Nephron progenitor cell (in vitro differentiated cells): ENCODE data around the gene APOL1.

ENCODE experiments used
- DNase-seq: peaks from one replicate; pipeline ENCODE4 v3.0.0; 2021
- H3K27ac Mint-ChIP-seq: 2 replicates; pipeline ENCODE4 v1.8.0; 2021; ENCODE audit warnings: mild to moderate bottlenecking, moderate library complexity, mixed read lengths
- H3K27me3 Mint-ChIP-seq: 2 replicates; pipeline ENCODE4 v1.8.0; 2021; ENCODE audit warnings: mild to moderate bottlenecking, low read depth, mixed read lengths; ENCODE audit not compliant: poor library complexity
- H3K36me3 Mint-ChIP-seq: 2 replicates; pipeline ENCODE4 v1.8.0; 2021; ENCODE audit warnings: low read depth, mixed read lengths
- H3K4me1 Mint-ChIP-seq: 2 replicates; pipeline ENCODE4 v1.8.0; 2021; ENCODE audit warnings: mixed read lengths
- H3K4me3 Mint-ChIP-seq: 2 replicates; pipeline ENCODE4 v1.8.0; 2021; ENCODE audit warnings: mild to moderate bottlenecking, moderate library complexity, mixed read lengths
- H3K9me3 Mint-ChIP-seq: 2 replicates; pipeline ENCODE4 v1.8.0; 2021; ENCODE audit warnings: mild to moderate bottlenecking, moderate library complexity, mixed read lengths
- TF ChIP-seq, protein P1 (sequence below): fragments of 200-600 bp; sonication (generic); IDR thresholded peaks from 2 replicates; pipeline ENCODE4 v1.5.0; 2021; ENCODE audit warnings: antibody characterized with exemption

The APOL1 gene

DNA sequence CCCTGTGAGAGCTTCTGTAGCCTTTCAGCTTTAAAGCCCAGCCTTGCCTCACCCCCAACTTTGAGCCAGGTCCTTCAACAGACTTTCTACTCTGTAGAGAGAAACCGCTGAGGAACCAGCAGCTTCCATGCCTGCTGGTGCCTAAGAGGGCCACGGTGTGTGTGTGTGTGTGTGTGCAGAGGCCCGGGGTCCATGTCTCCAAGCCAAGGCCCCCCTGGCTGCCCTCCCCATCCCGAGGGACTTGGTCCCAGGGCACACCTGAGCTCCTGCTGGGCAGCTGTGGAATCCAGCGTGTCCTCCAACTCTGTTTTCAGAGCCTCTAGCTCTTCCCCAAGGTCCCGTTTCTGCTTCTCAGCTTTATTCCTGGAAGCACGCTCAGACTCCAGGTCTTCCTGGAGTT, 42.3 kb downstream of the APOL1 start:
- Mint-ChIP-seq H3K4me3 (no peak overlapping the region), H3K27me3 (no peaks in the 10 kb centered on the region), H3K27ac (no peak overlapping the region), H3K9me3 (peaks cover 15% of the 10 kb centered on the region), H3K36me3 (peaks cover 77% of the 10 kb centered on the region), H3K4me1 (no peaks in the 10 kb centered on the region)
- no peak for DNase-seq
- TF ChIP-seq, protein P1, sequence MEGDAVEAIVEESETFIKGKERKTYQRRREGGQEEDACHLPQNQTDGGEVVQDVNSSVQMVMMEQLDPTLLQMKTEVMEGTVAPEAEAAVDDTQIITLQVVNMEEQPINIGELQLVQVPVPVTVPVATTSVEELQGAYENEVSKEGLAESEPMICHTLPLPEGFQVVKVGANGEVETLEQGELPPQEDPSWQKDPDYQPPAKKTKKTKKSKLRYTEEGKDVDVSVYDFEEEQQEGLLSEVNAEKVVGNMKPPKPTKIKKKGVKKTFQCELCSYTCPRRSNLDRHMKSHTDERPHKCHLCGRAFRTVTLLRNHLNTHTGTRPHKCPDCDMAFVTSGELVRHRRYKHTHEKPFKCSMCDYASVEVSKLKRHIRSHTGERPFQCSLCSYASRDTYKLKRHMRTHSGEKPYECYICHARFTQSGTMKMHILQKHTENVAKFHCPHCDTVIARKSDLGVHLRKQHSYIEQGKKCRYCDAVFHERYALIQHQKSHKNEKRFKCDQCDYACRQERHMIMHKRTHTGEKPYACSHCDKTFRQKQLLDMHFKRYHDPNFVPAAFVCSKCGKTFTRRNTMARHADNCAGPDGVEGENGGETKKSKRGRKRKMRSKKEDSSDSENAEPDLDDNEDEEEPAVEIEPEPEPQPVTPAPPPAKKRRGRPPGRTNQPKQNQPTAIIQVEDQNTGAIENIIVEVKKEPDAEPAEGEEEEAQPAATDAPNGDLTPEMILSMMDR = no peak

GRCh38 chr22:36296690-36297089, 43.8 kb downstream of the APOL1 start:
- Mint-ChIP-seq H3K27me3 (no peaks in the 10 kb centered on the region), H3K27ac (no peak overlapping the region), H3K9me3 (peaks cover 9% of the 10 kb centered on the region), H3K4me3 (no peak overlapping the region), H3K4me1 (no peaks in the 10 kb centered on the region), H3K36me3 (peaks cover 76% of the 10 kb centered on the region)
- TF ChIP-seq, protein P1 = no peak
- DNase-seq = no peak

GRCh38 chr22:36297568-36297967, 44.6 kb downstream of the APOL1 start:
- TF ChIP-seq, protein P1 = no peak
- no peaks in the 10 kb centered on the region for H3K27me3 Mint-ChIP-seq
- no peak overlapping the region for H3K4me3 Mint-ChIP-seq
- H3K36me3 Mint-ChIP-seq = peaks cover 75% of the 10 kb centered on the region
- no peak for DNase-seq
- H3K4me1 Mint-ChIP-seq = no peaks in the 10 kb centered on the region
- H3K9me3 Mint-ChIP-seq = peaks cover under 1% of the 10 kb centered on the region
- H3K27ac Mint-ChIP-seq = no peak overlapping the region

DNA sequence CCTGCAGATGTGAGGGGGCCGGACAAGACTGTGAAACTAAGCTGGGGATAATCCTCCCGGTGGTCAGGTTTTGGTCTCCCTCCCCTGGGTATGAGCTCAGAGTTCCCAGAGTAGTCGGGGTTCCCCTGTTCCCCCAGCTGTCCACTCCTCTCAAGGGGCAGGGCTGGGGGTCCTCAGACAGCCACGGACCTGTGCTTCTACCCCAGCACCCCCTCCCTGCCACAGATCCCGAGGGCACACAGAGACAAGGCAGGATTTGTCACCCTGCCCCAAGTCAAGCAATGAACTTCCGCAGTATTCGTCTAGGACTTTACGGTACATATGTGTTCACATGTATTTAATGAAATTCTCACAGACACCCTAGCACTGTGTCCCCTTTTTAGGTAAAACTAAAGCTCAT, 45.2 kb downstream of the APOL1 start:
- Mint-ChIP-seq H3K27me3 (no peaks in the 10 kb centered on the region), H3K9me3 (no peaks in the 10 kb centered on the region), H3K27ac (no peak overlapping the region), H3K4me3 (no peak overlapping the region), H3K36me3 (peaks cover 73% of the 10 kb centered on the region), H3K4me1 (no peaks in the 10 kb centered on the region)
- TF ChIP-seq, protein P1 = no peak
- DNase-seq = no peak

DNA sequence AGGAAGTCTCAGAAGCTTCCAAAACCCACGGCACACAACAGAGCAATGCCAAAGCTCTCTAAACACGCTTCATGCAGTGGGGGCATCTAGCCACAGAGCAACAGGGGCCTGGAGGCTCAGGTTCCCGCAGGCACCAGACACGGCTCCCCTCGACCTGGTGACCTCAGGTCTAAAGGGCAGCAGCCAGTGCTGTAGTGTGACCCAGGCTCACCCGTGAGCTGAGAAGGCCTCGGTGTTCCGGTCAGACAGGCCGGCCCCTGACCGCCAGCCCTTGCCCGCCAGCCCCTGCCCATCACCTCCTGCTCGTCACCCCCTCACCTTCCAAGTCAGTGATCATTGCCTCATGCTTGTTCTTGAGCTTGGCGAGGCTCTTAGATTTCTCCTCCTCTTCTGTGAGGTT, 45.7 kb downstream of the APOL1 start:
- Mint-ChIP-seq H3K36me3 (peaks cover 69% of the 10 kb centered on the region), H3K9me3 (no peaks in the 10 kb centered on the region), H3K27me3 (no peaks in the 10 kb centered on the region), H3K4me1 (no peaks in the 10 kb centered on the region), H3K27ac (no peak overlapping the region), H3K4me3 (no peak overlapping the region)
- TF ChIP-seq, protein P1 = no peak
- DNase-seq = no peak

- Mint-ChIP-seq H3K4me3 (no peak overlapping the region), H3K4me1 (no peaks in the 10 kb centered on the region), H3K9me3 (no peaks in the 10 kb centered on the region), H3K36me3 (peaks cover 68% of the 10 kb centered on the region), H3K27ac (no peak overlapping the region), H3K27me3 (no peaks in the 10 kb centered on the region)
- no peak for DNase-seq
- TF ChIP-seq, protein P1 = no peak
Measured at GRCh38 chr22:36299295-36299694, 46.4 kb downstream of the APOL1 start.
